PFSK-1 (cell line): Measurements from ENCODE around the gene STC2.

Experiments used
- FOXP2 ChIP-seq: optimal IDR thresholded peaks from 2 replicates; pipeline ENCODE3; 2011; ENCODE audit warnings: borderline replicate concordance, control low read depth, inconsistent platforms; ENCODE audit not compliant: insufficient read depth; ENCODE audit errors: extremely low read length, extremely low read depth
- POLR2AphosphoS5 ChIP-seq: IDR thresholded peaks from 2 replicates; pipeline ENCODE4 v1.6.1; 2012; ENCODE audit warnings: low read depth, mild to moderate bottlenecking, control low read depth, low read length, moderate library complexity
- SIN3A ChIP-seq: IDR thresholded peaks from 2 replicates; pipeline ENCODE4 v1.6.1; 2012; ENCODE audit warnings: mild to moderate bottlenecking, low read length, moderate library complexity, borderline replicate concordance; ENCODE audit not compliant: insufficient read depth
- TAF1 ChIP-seq: IDR thresholded peaks from 2 replicates; pipeline ENCODE4 v1.6.1; 2012; ENCODE audit warnings: low read length, control low read depth, borderline replicate concordance; ENCODE audit not compliant: insufficient read depth
- TF ChIP-seq, protein P1 (sequence below), 2 experiments: IDR thresholded peaks; 2 replicates each; pipeline versions ENCODE4 v1.6.1 to v1.8.0; 2011 to 2012; ENCODE audit warnings: low read depth in 2 of 2, low read length in 2 of 2, control low read depth in 1 of 2, inconsistent platforms in 1 of 2, mild to moderate bottlenecking in 1 of 2, moderate library complexity in 1 of 2; ENCODE audit not compliant: insufficient read depth in 1 of 2

GRCh38 chr5:173297813-173298212 is 30.4 kb downstream of the STC2 start:
- no peak for TF ChIP-seq SIN3A
- TF ChIP-seq, protein P1, sequence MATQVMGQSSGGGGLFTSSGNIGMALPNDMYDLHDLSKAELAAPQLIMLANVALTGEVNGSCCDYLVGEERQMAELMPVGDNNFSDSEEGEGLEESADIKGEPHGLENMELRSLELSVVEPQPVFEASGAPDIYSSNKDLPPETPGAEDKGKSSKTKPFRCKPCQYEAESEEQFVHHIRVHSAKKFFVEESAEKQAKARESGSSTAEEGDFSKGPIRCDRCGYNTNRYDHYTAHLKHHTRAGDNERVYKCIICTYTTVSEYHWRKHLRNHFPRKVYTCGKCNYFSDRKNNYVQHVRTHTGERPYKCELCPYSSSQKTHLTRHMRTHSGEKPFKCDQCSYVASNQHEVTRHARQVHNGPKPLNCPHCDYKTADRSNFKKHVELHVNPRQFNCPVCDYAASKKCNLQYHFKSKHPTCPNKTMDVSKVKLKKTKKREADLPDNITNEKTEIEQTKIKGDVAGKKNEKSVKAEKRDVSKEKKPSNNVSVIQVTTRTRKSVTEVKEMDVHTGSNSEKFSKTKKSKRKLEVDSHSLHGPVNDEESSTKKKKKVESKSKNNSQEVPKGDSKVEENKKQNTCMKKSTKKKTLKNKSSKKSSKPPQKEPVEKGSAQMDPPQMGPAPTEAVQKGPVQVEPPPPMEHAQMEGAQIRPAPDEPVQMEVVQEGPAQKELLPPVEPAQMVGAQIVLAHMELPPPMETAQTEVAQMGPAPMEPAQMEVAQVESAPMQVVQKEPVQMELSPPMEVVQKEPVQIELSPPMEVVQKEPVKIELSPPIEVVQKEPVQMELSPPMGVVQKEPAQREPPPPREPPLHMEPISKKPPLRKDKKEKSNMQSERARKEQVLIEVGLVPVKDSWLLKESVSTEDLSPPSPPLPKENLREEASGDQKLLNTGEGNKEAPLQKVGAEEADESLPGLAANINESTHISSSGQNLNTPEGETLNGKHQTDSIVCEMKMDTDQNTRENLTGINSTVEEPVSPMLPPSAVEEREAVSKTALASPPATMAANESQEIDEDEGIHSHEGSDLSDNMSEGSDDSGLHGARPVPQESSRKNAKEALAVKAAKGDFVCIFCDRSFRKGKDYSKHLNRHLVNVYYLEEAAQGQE (IDR thresholded peaks at IDR 0.05; ENCODE audit: insufficient read depth in 1 of 2, low read depth in 2 of 2, low read length in 2 of 2): no peak
- no peak for TF ChIP-seq TAF1
- no peak for TF ChIP-seq POLR2AphosphoS5
- no peak for TF ChIP-seq FOXP2
